Endothelial cell of umbilical vein (primary cell): Measurements from ENCODE around the gene COX7A2L. TPM values are rescaled to one million over a fixed set of nuclear protein-coding genes. Genes with fewer than 3 reads are reported as not detected.
"Not testable (repeated sequence)": the region's sequence is repeated elsewhere in the genome, so short reads cannot be mapped to it uniquely, and the experiment has no call there.

Source experiments
- BruUV-seq: library from RNA; stranded (reverse); fragments of 400-500 nt; replicated peaks from 2 replicates; lab custom pipeline; 2021; lab: Mats Ljungman, UMichigan
- CTCF ChIA-PET: fragments of 300-600, 350-600 bp; sonication (Branson Sonifier 250); formaldehyde crosslinking; loops from one replicate; lab custom pipeline; 2021; ENCODE audit warnings: antibody characterized with exemption, inconsistent platforms; lab: Charles Lee
- POLR2A ChIA-PET: fragments of 300-600, 350-600 bp; sonication (Branson Sonifier 250); formaldehyde crosslinking; loops from one replicate; lab custom pipeline; 2021; ENCODE audit warnings: antibody characterized with exemption, inconsistent platforms; lab: Charles Lee
- DNase-seq: peaks from one replicate; pipeline ENCODE4 v3.0.0-alpha.2; 2011; ENCODE audit warnings: low read depth, low spot score
- FAIRE-seq: peaks from 2 replicates; lab custom pipeline; 2011; peaks lifted over from hg19 to GRCh38; lab: Jason Lieb, UNC
- H2AFZ ChIP-seq: 2 replicates; pipeline ENCODE4 v1.6.0; 2012; ENCODE audit warnings: low read depth, low read length, control low read depth, inconsistent platforms
- H3K27ac ChIP-seq: 2 replicates; pipeline ENCODE4 v1.5.1; 2011; ENCODE audit warnings: low read depth, mild to moderate bottlenecking, control low read depth, low read length, moderate library complexity; ENCODE audit not compliant: insufficient read depth
- H3K27me3 ChIP-seq, 2 experiments: 2 replicates each; pipeline versions ENCODE4 v1.6.0 to v1.6.1; 2011; ENCODE audit warnings: low read length in 2 of 2, mixed read lengths in 1 of 2; ENCODE audit not compliant: control insufficient read depth in 2 of 2, insufficient read depth in 2 of 2
- H3K36me3 ChIP-seq, 2 experiments: 2 replicates in 1 of 2; 3 replicates in 1 of 2; pipeline ENCODE4 v1.5.1; 2011; ENCODE audit warnings: low read length in 2 of 2, mild to moderate bottlenecking in 1 of 2, moderate library complexity in 1 of 2; ENCODE audit not compliant: control insufficient read depth in 2 of 2, insufficient read depth in 2 of 2; ENCODE audit errors: extremely low read depth in 1 of 2
- H3K4me1 ChIP-seq: 3 replicates; pipeline ENCODE4 v1.5.1; 2011; ENCODE audit warnings: mild to moderate bottlenecking, low read length; ENCODE audit not compliant: control insufficient read depth, insufficient read depth; ENCODE audit errors: extremely low read depth
- H3K4me2 ChIP-seq: 2 replicates; pipeline ENCODE4 v1.6.1; 2011; ENCODE audit warnings: low read length, control low read depth, mixed read lengths; ENCODE audit not compliant: insufficient read depth
- H3K4me3 ChIP-seq, 3 experiments: fragments of 200-600 bp in 1 of 3; sonication (generic), shearing (Covaris generic) in 1 of 3; replicated peaks in 1 of 3; 2 replicates each; pipeline ENCODE4 v1.5.1; 2011 to 2016; ENCODE audit warnings: control low read depth in 3 of 3, low read length in 3 of 3, mild to moderate bottlenecking in 2 of 3, inconsistent platforms in 1 of 3, low read depth in 1 of 3, moderate library complexity in 1 of 3; ENCODE audit not compliant: insufficient read depth in 1 of 3
- H3K79me2 ChIP-seq: 2 replicates; pipeline ENCODE4 v1.6.0; 2012; ENCODE audit warnings: low read length, inconsistent platforms; ENCODE audit not compliant: control insufficient read depth, insufficient read depth
- H3K9ac ChIP-seq: replicated peaks from 2 replicates; pipeline ENCODE3; 2011; ENCODE audit warnings: low read length, control low read depth; ENCODE audit not compliant: insufficient read depth; ENCODE audit errors: extremely low read depth
- H3K9me1 ChIP-seq: replicated peaks from 3 replicates; pipeline ENCODE4 v1.6.0; 2011; ENCODE audit warnings: mild to moderate bottlenecking, low read length; ENCODE audit not compliant: control insufficient read depth, insufficient read depth; ENCODE audit errors: extremely low read depth
- H3K9me3 ChIP-seq: replicated peaks from 2 replicates; pipeline ENCODE4 v1.5.1; 2012; ENCODE audit warnings: low read length, inconsistent platforms; ENCODE audit not compliant: control insufficient read depth, insufficient read depth
- H4K20me1 ChIP-seq: replicated peaks from 2 replicates; pipeline ENCODE3; 2011; ENCODE audit warnings: mild to moderate bottlenecking, low read length; ENCODE audit not compliant: control insufficient read depth, insufficient read depth; ENCODE audit errors: extremely low read depth
- CTCF ChIP-seq, 2 donors: IDR thresholded peaks; 1 replicate in 1 of 2; 2 replicates in 1 of 2; pipeline ENCODE4 v1.5.1; 2011; ENCODE audit warnings: low read length in 2 of 2, mild to moderate bottlenecking in 2 of 2, moderate library complexity in 2 of 2, control low read depth in 1 of 2, inconsistent platforms in 1 of 2, low read depth in 1 of 2; ENCODE audit not compliant: insufficient read depth in 1 of 2; ENCODE audit errors: extremely low read depth in 1 of 2
- EZH2 ChIP-seq: IDR thresholded peaks from 2 replicates; pipeline ENCODE4 v1.6.1; 2012; ENCODE audit warnings: borderline replicate concordance, low read depth, mild to moderate bottlenecking, moderate library complexity, low read length, inconsistent platforms; ENCODE audit not compliant: severe bottlenecking
- FOS ChIP-seq: IDR thresholded peaks from 2 replicates; pipeline ENCODE4 v1.6.1; 2011; ENCODE audit warnings: mild to moderate bottlenecking, low read length, moderate library complexity, borderline replicate concordance; ENCODE audit not compliant: insufficient read depth
- GATA2 ChIP-seq: IDR thresholded peaks from 2 replicates; pipeline ENCODE4 v1.7.0; 2011; ENCODE audit warnings: low read depth, mild to moderate bottlenecking, moderate library complexity, mixed read lengths, low read length; ENCODE audit not compliant: insufficient read length, insufficient read depth
- JUN ChIP-seq: IDR thresholded peaks from 2 replicates; pipeline ENCODE4 v1.6.1; 2011; ENCODE audit warnings: borderline replicate concordance, low read depth; ENCODE audit not compliant: insufficient read length, insufficient read depth
- MAX ChIP-seq: IDR thresholded peaks from 2 replicates; pipeline ENCODE4 v1.6.1; 2011; ENCODE audit not compliant: insufficient read depth, insufficient read length
- MYC ChIP-seq: IDR thresholded peaks from one replicate; pipeline ENCODE4 v1.6.1; 2011; ENCODE audit warnings: mild to moderate bottlenecking, low read depth, low read length
- POLR2A ChIP-seq: IDR thresholded peaks from 2 replicates; pipeline ENCODE4 v1.6.1; 2012; ENCODE audit warnings: low read depth, mild to moderate bottlenecking, control low read depth, low read length
- POLR2AphosphoS5 ChIP-seq: IDR thresholded peaks from 2 replicates; pipeline ENCODE4 v1.6.1; 2012; ENCODE audit warnings: low read depth, mild to moderate bottlenecking, control low read depth, low read length, moderate library complexity; ENCODE audit not compliant: insufficient read depth
- dilution Hi-C: fragments of 300-500 bp; cut with MboI; formaldehyde crosslinking; loops from one replicate; pipeline ENCODE4 v1.15.0; 2019; ENCODE audit warnings: low sequenced_read_pairs; ENCODE audit not compliant: extremely low pct_ligation_motif_present
- intact Hi-C: fragments of 100-400 bp; cut with micrococcal nuclease; formaldehyde crosslinking; loops from one replicate; pipeline ENCODE4 v1.10.0; 2022
- polyA plus RNA-seq, 4 experiments: library from polyadenylated mRNA; depleted of rRNA in 3 of 4; stranded (reverse) in 3 of 4; unstranded in 1 of 4; fragments of >200 nt; gene quantifications; 2 replicates each; pipeline versions ENCODE4 v1.2.1 to v1.2.3, GENCODE V29; 2011 to 2012; ENCODE audit warnings: missing spikeins in 1 of 4
- total RNA-seq: library from RNA; stranded (reverse); gene quantifications from 2 replicates; pipeline ENCODE4 v1.2.3, GENCODE V29; 2021

The COX7A2L gene
- total and polyA plus RNA-seq, 2 donors (not counting 3 experiments of a cell fraction or from before 2014, with no cell fraction given), result 94.2 to 119 TPM

DNA sequence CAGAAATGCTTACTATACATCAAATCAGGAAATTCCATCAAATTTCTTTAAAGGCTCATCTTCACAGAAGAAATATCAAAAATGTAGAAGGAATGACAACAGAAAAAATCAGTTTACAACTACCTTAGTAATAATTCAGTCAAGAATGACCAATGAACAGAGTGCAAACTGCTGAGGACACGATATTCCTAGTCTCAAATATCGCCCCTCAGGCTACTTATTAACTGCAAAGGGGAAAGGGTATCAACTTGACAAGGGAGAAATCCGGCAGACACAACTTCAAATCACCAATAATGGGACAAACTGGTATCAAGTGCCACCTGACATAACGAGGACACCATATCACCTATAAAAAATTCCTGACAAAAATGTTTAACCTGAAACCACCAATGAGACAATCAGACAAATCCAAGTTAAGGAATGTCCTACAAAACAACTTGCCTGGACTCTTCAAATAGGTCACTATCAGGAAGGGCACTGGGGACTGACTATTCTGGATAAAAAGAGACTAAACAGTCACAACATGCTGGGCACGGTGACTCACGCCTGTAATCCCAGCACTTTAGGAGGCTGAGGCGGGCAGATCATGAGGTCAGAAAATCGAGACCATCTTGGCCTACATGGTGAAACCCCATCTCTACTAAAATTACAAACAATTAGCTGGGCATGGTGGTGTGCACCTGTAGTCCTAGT, 12.8 kb downstream of the COX7A2L start:
- no TSS peak for BruUV-seq
- peaks cover 0 to 5% of the 10 kb centered on the region in 2 experiments for H3K36me3 ChIP-seq

DNA sequence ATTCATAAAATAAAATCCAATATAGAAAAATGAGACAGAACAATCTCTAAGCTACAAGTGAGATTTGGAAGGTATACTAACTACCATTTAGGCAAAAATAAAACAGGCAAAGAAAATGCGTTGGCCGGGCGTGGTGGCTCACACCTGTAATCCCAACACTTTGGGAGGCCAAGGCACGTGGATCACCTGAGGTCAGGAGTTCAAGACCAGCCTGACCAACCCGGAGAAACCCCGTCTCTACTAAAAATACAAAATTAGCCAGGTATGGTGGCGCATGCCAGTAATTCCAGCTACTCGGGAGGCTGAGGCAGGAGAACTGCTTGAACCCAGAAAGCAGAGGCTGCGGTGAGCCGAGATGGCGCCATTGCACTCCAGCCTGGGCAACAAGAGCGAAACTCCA, 13.5 kb downstream of the COX7A2L start:
- CTCF ChIA-PET, result interaction anchor here (1.8 kb wide), 1 partner anchor 19 kb away, joined by 6 read pairs; no protein-coding TSS in a partner anchor
- BruUV-seq, H3K9me3 ChIP-seq, H3K27ac ChIP-seq, H4K20me1 ChIP-seq, H3K27me3 ChIP-seq, FAIRE-seq, H3K36me3 ChIP-seq, H3K9ac ChIP-seq, H2AFZ ChIP-seq, H3K4me2 ChIP-seq, DNase-seq, H3K9me1 ChIP-seq, POLR2A ChIA-PET, H3K4me3 ChIP-seq, intact Hi-C loops, dilution Hi-C loops: not testable (repeated sequence)
- Histone ChIP-seq H3K79me2 (peaks cover 34% of the 10 kb centered on the region), H3K4me1 (peaks cover 11% of the 10 kb centered on the region)

More for the DNA sequence above, 12.8 kb downstream of the COX7A2L start:
- DNase-seq (no peak), FAIRE-seq (peak; percentile 26)
- dilution Hi-C loops, result no loop called here
- no peak overlapping the region for H3K4me2 ChIP-seq
- H3K4me3 ChIP-seq, result no peak overlapping the region
- no peak overlapping the region for H3K9ac ChIP-seq
- no peaks in the 10 kb centered on the region for H4K20me1 ChIP-seq
- no peaks in the 10 kb centered on the region for H3K9me1 ChIP-seq
- TF ChIP-seq EZH2 (no peak), GATA2 (no peak), MYC (no peak), CTCF (IDR thresholded peaks at IDR 0.05; ENCODE audit: extremely low read depth in 1 of 2, insufficient read depth in 1 of 2, low read depth in 1 of 2, low read length in 2 of 2) (no peak), MAX (no peak), POLR2A (no peak), FOS (no peak), JUN (no peak), POLR2AphosphoS5 (no peak)
- intact Hi-C loops, result no loop called here
- CTCF ChIA-PET, result no interaction called here
- peaks cover 4% of the 10 kb centered on the region for H3K4me1 ChIP-seq
- POLR2A ChIA-PET, result no interaction called here
- no peaks in the 10 kb centered on the region for H3K27me3 ChIP-seq
- no peaks in the 10 kb centered on the region for H3K9me3 ChIP-seq
- no peak overlapping the region for H3K27ac ChIP-seq
- H2AFZ ChIP-seq, result no peak overlapping the region
- peaks cover 41% of the 10 kb centered on the region for H3K79me2 ChIP-seq
